ENCODE data around the gene TRA2A. TPM values are rescaled to one million over a fixed set of nuclear protein-coding genes. Genes with fewer than 3 reads are reported as not detected.
A peak's percentile ranks its signal among the peaks of the same experiment; 100 is the strongest.

The TRA2A gene
- total RNA-seq, 1 experiment from 2014 or later: 32.5 TPM

GRCh38 chr7:23473844-23474093 lies 58.0 kb downstream of the TRA2A start:
- in situ Hi-C loops (cut with HindIII; ENCODE audit: low pct_unique_long_range_greater_than_20kb, low sequenced_read_pairs): no loop called here
- DNase-seq (ENCODE audit: low read depth): no peak

- in situ Hi-C loops (cut with HindIII; ENCODE audit: low pct_unique_long_range_greater_than_20kb, low sequenced_read_pairs): no loop called here
- peak; percentile 65 for DNase-seq (ENCODE audit: low read depth)
Measured at GRCh38 chr7:23472956-23473843, 58.6 kb downstream of the TRA2A start.

- in situ Hi-C loops (cut with HindIII; ENCODE audit: low pct_unique_long_range_greater_than_20kb, low sequenced_read_pairs): no loop called here
- no peak for DNase-seq (ENCODE audit: low read depth)
Measured at GRCh38 chr7:23472556-23472955, 59.2 kb downstream of the TRA2A start.

- DNase-seq (ENCODE audit: low read depth): peak; percentile 37
- in situ Hi-C loops (cut with HindIII; ENCODE audit: low pct_unique_long_range_greater_than_20kb, low sequenced_read_pairs): no loop called here
Measured at GRCh38 chr7:23472046-23472445, 59.7 kb downstream of the TRA2A start.

- in situ Hi-C loops (cut with HindIII; ENCODE audit: low pct_unique_long_range_greater_than_20kb, low sequenced_read_pairs): no loop called here
Measured at GRCh38 chr7:23471106-23471859, 60.5 kb downstream of the TRA2A start.

GRCh38 chr7:23470330-23471105 lies 61.3 kb downstream of the TRA2A start, which contains the start of gene IGF2BP3:
Gene IGF2BP3 (minus strand): TSS chr7:23470491. CDS start chr7:23470110, 381 bp downstream.
- in situ Hi-C loops (cut with HindIII; ENCODE audit: low pct_unique_long_range_greater_than_20kb, low sequenced_read_pairs): no loop called here

More at GRCh38 chr7:23471106-23471859, 60.5 kb downstream of the TRA2A start:
- DNase-seq (ENCODE audit: low read depth): no peak

GRCh38 chr7:23469961-23470250 lies 61.9 kb downstream of the TRA2A start:
- in situ Hi-C loops (cut with HindIII; ENCODE audit: low pct_unique_long_range_greater_than_20kb, low sequenced_read_pairs): no loop called here
- DNase-seq (ENCODE audit: low read depth): no peak

More at GRCh38 chr7:23470330-23471105, 61.3 kb downstream of the TRA2A start, which contains the start of gene IGF2BP3:
- peak; percentile 100 for DNase-seq (ENCODE audit: low read depth)

- peak; percentile 32 for DNase-seq (ENCODE audit: low read depth)
- in situ Hi-C loops (cut with HindIII; ENCODE audit: low pct_unique_long_range_greater_than_20kb, low sequenced_read_pairs): no loop called here
Measured at GRCh38 chr7:23469150-23469960, 62.4 kb downstream of the TRA2A start.

GRCh38 chr7:23468526-23469149 lies 63.1 kb downstream of the TRA2A start:
- in situ Hi-C loops (cut with HindIII; ENCODE audit: low pct_unique_long_range_greater_than_20kb, low sequenced_read_pairs): no loop called here

GRCh38 chr7:23467806-23468525 lies 63.8 kb downstream of the TRA2A start:
- in situ Hi-C loops (cut with HindIII; ENCODE audit: low pct_unique_long_range_greater_than_20kb, low sequenced_read_pairs): no loop called here
- peak; percentile 73 for DNase-seq (ENCODE audit: low read depth)

More at GRCh38 chr7:23468526-23469149, 63.1 kb downstream of the TRA2A start:
- DNase-seq (ENCODE audit: low read depth): peak; percentile 48

GRCh38 chr7:23467291-23467805 lies 64.4 kb downstream of the TRA2A start:
- in situ Hi-C loops (cut with HindIII; ENCODE audit: low pct_unique_long_range_greater_than_20kb, low sequenced_read_pairs): no loop called here
- peak; percentile 71 for DNase-seq (ENCODE audit: low read depth)

- in situ Hi-C loops (cut with HindIII; ENCODE audit: low pct_unique_long_range_greater_than_20kb, low sequenced_read_pairs): no loop called here
- peak; percentile 30 for DNase-seq (ENCODE audit: low read depth)
Measured at GRCh38 chr7:23462846-23463245, 68.9 kb downstream of the TRA2A start.

- in situ Hi-C loops (cut with HindIII; ENCODE audit: low pct_unique_long_range_greater_than_20kb, low sequenced_read_pairs): no loop called here
- DNase-seq (ENCODE audit: low read depth): no peak
Measured at GRCh38 chr7:23458044-23458443, 73.7 kb downstream of the TRA2A start.

- DNase-seq (ENCODE audit: low read depth): no peak
- in situ Hi-C loops (cut with HindIII; ENCODE audit: low pct_unique_long_range_greater_than_20kb, low sequenced_read_pairs): no loop called here
Measured at GRCh38 chr7:23456093-23456492, 75.7 kb downstream of the TRA2A start.

- DNase-seq (ENCODE audit: low read depth): no peak
- in situ Hi-C loops (cut with HindIII; ENCODE audit: low pct_unique_long_range_greater_than_20kb, low sequenced_read_pairs): no loop called here
Measured at GRCh38 chr7:23454881-23455526, 76.8 kb downstream of the TRA2A start.

Measured in Caki2 (cell line).